WERI-Rb-1 (cell line): Measurements from ENCODE around the gene PRDM8.
"Not testable (repeated sequence)": the region's sequence is repeated elsewhere in the genome, so short reads cannot be mapped to it uniquely, and the experiment has no call there.

Source experiments
- DNase-seq: peaks from one replicate; pipeline ENCODE4 v3.0.0-alpha.2; 2020
- H3K27ac ChIP-seq: fragments of 250-450 bp; sonication (Bioruptor Pico); 2 replicates; pipeline ENCODE4 v1.5.1; 2020; ENCODE audit warnings: mild to moderate bottlenecking, moderate library complexity
- H3K27me3 ChIP-seq: fragments of 250-450 bp; sonication (Bioruptor Pico); 2 replicates; pipeline ENCODE4 v1.5.1; 2021; ENCODE audit warnings: mild to moderate bottlenecking, low read depth, moderate library complexity; ENCODE audit not compliant: insufficient read depth, severe bottlenecking
- H3K36me3 ChIP-seq: fragments of 250-450 bp; sonication (Bioruptor Pico); 2 replicates; pipeline ENCODE4 v1.5.1; 2020; ENCODE audit warnings: mild to moderate bottlenecking, moderate library complexity
- H3K4me3 ChIP-seq: 2 replicates; pipeline ENCODE4 v1.5.1; 2011; ENCODE audit warnings: low read depth, mild to moderate bottlenecking, control low read depth, low read length
- H3K9me3 ChIP-seq: fragments of 250-450 bp; sonication (Bioruptor Pico); 2 replicates; pipeline ENCODE4 v1.5.1; 2021; ENCODE audit warnings: mild to moderate bottlenecking, moderate library complexity; ENCODE audit not compliant: severe bottlenecking
- CTCF ChIP-seq: IDR thresholded peaks from 2 replicates; pipeline ENCODE4 v1.5.1; 2011; ENCODE audit warnings: low read depth, mild to moderate bottlenecking, control low read depth, inconsistent platforms, low read length

The PRDM8 gene

DNA sequence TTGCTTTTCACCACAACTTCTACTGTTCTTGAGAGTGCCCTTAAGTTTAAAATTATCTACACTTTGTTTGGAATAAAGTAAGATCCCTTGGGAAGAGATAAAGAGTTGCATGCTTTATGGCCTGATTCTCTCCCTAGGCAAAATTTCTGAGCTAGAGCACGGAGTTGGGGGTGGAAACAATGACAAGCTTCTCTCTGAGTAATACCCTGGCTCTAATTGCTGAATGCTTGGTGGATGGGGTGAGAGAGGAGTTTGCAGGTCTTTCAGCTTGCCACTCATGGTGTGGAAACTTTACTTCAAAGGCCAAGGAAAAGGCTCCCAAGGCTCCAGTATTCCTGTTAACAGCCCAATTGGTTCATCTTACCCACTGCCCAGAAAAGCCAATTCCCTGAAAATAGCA is 26.1 kb upstream of the PRDM8 start:
- no peak for DNase-seq
- Histone ChIP-seq H3K4me3 (no peak overlapping the region), H3K9me3 (no peaks in the 10 kb centered on the region), H3K27ac (no peak overlapping the region), H3K36me3 (no peaks in the 10 kb centered on the region), H3K27me3 (no peaks in the 10 kb centered on the region)
- TF ChIP-seq CTCF = no peak

GRCh38 chr4:80171656-80172055 is 25.6 kb upstream of the PRDM8 start:
- no peak for TF ChIP-seq CTCF
- no peaks in the 10 kb centered on the region for H3K27me3 ChIP-seq
- no peak overlapping the region for H3K4me3 ChIP-seq
- DNase-seq = no peak
- no peaks in the 10 kb centered on the region for H3K9me3 ChIP-seq
- no peaks in the 10 kb centered on the region for H3K36me3 ChIP-seq
- no peak overlapping the region for H3K27ac ChIP-seq

DNA sequence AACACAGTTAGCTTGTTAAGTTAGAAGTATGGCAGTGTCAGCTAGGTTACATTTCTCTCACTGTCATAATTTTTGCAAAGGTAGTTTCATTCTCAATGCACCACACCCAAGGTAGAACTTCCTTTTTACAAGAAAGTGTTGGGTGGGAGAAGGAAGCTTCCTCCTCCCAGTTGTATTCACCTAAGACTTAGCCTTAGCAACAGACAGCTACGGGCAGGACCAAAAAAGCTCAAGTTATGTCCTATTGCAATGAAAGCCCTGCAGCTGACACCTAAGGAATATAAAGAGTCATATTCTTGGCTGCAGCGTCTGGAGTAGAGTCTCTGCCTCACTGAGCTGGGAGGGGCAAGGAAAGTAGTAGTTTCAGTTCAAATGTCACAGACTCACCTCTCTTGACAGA is 25.1 kb upstream of the PRDM8 start:
- Histone ChIP-seq H3K9me3 (no peaks in the 10 kb centered on the region), H3K4me3 (no peak overlapping the region), H3K27ac (no peak overlapping the region), H3K36me3 (no peaks in the 10 kb centered on the region), H3K27me3 (no peaks in the 10 kb centered on the region)
- TF ChIP-seq CTCF = no peak
- DNase-seq = no peak

DNA sequence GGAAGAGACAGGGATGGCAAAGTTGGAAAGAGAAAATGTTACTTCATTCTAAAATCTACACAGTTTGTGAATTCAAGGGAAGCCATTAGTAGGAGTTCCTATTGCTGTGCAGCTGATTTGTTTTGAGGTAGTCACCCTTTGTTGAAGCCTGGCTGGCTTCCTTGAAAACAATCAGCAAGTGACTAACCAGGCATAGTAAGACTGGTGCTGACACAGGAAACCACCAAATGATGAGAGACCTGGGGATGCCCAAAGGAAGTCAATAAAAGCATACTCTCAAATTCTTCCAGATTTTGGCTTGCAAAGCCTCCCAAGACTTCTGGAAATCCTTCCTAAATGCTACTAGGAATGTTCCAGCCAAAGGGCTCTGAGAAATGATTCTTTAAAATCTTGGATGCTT is 23.9 kb upstream of the PRDM8 start:
- no peaks in the 10 kb centered on the region for H3K36me3 ChIP-seq
- H3K27me3 ChIP-seq = no peaks in the 10 kb centered on the region
- no peaks in the 10 kb centered on the region for H3K9me3 ChIP-seq
- H3K27ac ChIP-seq = no peak overlapping the region
- no peak overlapping the region for H3K4me3 ChIP-seq
- no peak for TF ChIP-seq CTCF
- no peak for DNase-seq

DNA sequence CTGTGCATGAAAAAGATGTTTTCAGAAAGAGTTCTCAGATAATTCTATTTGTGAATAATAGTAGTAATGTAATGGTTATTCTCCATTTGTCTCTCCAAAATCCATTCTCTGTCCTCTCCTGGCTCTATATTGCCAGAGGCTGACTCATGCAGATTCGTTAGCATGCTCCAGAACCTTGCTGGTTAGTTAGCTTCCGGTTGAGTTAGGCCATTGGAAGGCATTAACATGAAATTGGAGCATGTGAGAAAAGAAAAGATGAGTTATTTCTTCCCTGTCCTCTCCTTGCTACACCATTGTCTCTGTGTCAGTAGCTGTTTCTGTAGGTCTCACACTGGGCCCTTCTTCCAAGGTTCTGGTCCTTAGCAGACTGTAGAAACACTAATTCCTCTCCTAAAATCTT is 23.5 kb upstream of the PRDM8 start:
- Histone ChIP-seq H3K36me3 (no peaks in the 10 kb centered on the region), H3K9me3 (peaks cover under 1% of the 10 kb centered on the region), H3K27me3 (no peaks in the 10 kb centered on the region), H3K27ac (no peak overlapping the region), H3K4me3 (no peak overlapping the region)
- DNase-seq = no peak
- TF ChIP-seq CTCF = no peak

GRCh38 chr4:80177793-80178192 is 19.5 kb upstream of the PRDM8 start:
- DNase-seq, H3K9me3 ChIP-seq, H3K4me3 ChIP-seq, H3K36me3 ChIP-seq, H3K27me3 ChIP-seq, H3K27ac ChIP-seq: not testable (repeated sequence)
